GM18868 (cell line): Measurements from ENCODE around the gene CAMTA1.

Experiments used
- ATAC-seq: cut with Tn5 transposase; IDR thresholded peaks from one replicate; pipeline ENCODE4 v1.9.1; 2021; ENCODE audit warnings: mild to moderate bottlenecking, moderate library complexity; ENCODE audit not compliant: unreplicated experiment

Gene CAMTA1

GRCh38 chr1:7454052-7454815, 669.0 kb downstream of the CAMTA1 start:
- ATAC-seq: no peak

DNA sequence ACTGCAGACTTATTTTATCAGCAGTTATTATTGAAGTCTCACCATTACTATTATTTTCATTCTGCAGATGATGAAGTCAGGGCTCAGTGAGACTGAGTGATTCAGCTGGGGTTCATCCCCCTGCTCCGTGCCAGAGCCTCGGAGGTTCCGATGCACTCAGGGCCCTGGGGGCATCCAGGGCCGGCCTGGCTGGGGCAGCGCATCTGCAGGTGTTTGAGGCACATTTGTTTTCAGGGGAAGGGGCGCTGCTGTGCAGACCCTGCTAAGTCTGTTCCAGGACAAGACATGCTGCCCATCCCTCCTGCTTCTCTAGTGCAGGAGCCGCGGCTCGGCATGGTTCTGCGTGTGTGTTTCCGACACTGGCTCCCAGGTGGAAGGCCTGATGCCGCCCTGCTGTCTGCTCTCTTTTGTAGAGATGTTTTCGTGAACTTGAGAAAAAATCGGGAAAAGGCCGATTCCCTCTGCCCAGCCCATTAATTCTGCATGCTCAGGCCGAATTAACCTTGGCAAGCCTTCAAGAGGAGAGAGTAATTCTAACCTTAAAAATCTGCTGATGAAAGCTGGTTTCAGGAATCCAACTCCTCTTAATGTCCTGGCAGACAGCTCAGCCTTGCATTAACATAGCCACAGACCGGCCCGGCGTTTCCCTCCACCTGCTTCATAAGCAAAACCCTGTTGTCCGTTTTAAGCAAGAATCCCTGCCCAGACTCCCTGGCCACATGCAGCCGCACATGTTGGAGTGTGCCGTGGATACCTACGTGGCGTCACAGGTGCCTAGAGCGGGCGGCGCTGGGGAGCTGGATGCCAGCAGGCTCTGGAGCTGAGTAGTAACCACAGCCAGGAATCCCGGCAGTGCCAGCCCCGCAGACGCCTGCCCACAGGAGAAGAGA, 669.9 kb downstream of the CAMTA1 start:
- ATAC-seq: no peak

GRCh38 chr1:7455796-7456721, 670.8 kb downstream of the CAMTA1 start:
- no peak for ATAC-seq

DNA sequence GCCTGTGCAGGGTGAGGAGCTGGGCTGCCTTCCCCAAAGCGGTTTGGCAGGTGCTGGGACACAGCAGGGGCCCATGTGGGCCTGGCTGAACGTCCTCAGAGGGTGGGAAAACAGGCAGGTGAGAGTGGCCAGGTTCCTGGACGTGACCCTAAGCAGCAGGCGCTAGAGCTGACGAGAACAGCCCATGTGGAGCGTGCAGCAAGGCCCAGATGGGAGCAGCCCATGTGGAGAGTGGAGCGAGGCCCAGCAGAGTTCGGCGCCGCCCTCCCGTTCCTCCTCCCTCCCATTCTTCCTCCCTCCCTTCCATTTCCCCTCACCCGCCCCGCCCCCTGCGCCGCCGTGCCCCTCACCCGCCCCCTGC, 671.4 kb downstream of the CAMTA1 start:
- ATAC-seq: no peak

DNA sequence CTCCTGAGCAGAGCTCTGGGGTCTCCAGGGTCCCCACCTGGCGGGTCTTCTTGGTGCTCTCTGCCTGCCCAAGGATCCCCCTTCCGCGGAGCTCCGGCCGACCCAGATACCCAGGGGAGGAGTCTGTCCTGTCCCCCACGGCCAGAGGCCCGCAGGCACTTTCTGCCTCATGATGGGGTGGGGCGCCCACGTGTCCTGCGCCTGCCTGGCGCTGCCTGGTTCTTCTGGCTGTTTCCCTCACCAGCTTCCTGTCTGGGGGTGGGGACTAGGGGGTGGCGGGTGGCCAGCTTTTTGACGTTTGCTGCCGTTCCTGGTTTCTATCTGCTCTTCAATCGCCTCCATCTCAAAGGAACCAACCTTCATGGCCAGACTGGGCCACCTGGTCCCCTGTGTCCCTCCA, 672.6 kb downstream of the CAMTA1 start:
- no peak for ATAC-seq

DNA sequence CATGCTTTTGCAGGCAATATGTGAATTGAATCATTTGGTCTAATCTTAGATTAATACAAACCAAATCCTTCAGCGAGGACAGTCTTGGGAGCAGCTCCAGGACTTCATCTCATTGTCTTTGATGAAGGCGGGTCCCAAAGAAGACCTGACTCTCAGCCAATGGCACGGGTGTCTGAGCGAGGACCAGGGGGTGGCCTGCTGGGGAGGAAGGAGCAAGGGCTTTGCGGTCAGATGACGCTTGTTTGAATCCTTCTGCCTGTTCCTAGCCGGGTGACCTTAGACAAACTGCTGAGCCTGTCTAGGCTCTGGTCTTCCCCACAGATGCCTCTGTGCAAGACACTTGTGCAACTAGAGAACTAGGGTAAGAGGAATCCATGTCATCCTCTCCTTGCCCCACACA, 673.7 kb downstream of the CAMTA1 start:
- no peak for ATAC-seq

GRCh38 chr1:7459914-7460313, 674.7 kb downstream of the CAMTA1 start:
- ATAC-seq: no peak

DNA sequence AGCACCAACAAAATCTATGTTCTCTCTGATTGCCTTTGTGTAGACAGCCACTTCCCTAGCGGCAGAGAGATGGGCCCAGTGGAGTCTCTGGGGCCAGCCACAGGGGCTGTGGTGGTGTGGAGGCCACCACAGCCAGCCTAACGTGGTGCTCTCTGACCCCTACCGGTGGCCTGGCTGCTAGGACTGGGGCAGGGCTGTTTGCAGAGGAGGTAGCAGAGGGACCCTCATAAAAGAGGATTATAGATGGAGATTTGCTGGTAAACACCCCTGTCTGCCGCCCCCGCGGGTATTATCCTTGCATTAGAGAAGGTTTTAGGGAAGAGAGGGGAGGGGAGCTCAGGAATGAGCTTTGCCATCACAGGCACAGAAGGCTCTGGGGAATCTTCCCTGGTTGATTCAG, 675.6 kb downstream of the CAMTA1 start:
- no peak for ATAC-seq

GRCh38 chr1:7462617-7463016, 677.4 kb downstream of the CAMTA1 start:
- no peak for ATAC-seq

DNA sequence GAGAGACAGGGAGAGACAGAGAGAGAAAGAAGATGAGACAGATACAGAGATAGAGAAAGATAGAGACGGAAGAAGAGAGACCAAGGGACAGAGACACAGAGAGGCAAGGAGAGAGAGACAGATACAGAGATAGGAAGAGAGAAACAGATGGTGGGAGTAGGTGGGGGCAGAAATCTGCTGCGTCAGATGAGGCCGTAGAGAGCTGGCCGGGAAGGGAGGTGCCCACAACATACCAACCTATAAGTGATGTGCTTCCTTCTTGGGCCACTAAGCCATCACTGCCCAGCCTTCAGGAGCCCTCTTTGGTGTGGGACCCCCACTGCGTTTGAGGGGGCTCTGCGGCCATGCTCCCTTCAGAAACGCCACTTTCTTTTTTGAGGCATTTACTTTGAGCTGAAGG, 678.3 kb downstream of the CAMTA1 start:
- ATAC-seq: no peak

DNA sequence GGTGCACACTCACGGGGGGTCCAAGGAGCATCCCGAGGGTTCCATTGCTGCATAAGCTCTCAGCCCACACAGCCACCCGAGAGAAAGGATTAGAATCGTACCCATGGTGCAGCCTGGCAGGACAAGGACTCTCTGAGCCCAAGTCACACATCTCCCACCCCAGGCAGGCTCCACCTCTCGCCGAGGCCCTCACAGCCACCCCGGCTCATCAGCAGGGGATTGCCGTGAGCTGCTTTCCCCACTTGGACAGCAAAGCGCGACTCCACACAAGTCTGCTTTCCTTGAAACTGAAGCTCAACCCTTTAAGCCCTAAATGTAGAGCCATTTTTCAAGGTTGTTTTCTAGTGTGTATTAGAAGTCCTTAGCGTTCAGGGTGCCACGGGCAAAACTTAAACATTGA, 679.5 kb downstream of the CAMTA1 start:
- ATAC-seq: no peak

- no peak for ATAC-seq
Measured at GRCh38 chr1:7467476-7468175, 682.4 kb downstream of the CAMTA1 start.

DNA sequence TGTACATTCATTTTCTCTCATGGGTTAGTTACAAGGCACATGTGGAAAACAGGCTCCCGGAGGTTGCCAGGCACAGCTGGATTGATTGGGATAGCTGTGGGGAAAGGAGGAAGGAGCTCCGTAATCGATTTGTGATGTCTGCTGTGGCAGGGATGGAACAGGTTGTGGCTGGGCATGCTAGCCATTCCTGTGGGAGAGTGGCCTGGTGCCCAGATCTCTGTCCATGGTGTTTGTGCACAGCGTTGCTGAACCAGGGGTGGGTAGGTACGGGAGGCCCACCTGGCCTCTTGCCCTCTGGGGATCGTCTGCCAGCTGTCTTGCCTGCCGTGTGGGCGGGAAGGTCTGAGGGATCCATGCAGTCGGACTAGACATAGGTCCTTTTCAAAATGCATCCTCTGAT, 683.0 kb downstream of the CAMTA1 start:
- no peak for ATAC-seq

DNA sequence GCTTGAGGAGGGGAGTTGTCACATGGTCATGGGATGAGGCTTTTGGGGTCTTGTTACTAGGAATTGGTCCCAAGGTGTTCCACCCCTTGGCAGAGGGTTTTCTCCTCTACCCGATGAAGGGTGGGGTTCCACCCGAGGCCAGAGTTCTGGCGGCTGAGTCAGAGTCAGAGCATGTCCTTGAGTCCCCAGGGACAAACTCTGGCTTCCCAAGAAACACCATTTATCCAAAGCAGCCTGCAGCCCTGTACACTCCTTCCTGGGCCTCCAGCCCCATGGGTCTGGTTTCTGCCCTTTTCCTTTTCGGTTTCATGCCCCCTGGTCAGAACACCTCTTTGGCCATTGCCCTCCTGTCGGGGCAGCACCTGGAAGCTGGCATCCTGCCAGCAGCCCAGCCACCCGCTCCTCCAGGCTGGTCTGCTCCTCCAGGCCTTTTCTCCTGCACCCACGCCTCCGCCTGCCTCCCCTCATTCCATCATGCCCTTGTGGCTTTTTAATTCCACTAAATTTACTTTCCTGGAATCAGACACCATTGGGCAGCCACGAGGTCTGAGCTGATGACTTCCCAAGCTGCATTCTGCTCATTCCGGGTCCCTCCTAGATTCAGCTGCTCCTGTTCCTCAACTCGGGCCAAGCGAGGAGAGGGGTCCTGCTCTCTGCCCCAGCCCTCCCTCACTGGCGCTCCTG, 684.1 kb downstream of the CAMTA1 start:
- ATAC-seq: no peak

DNA sequence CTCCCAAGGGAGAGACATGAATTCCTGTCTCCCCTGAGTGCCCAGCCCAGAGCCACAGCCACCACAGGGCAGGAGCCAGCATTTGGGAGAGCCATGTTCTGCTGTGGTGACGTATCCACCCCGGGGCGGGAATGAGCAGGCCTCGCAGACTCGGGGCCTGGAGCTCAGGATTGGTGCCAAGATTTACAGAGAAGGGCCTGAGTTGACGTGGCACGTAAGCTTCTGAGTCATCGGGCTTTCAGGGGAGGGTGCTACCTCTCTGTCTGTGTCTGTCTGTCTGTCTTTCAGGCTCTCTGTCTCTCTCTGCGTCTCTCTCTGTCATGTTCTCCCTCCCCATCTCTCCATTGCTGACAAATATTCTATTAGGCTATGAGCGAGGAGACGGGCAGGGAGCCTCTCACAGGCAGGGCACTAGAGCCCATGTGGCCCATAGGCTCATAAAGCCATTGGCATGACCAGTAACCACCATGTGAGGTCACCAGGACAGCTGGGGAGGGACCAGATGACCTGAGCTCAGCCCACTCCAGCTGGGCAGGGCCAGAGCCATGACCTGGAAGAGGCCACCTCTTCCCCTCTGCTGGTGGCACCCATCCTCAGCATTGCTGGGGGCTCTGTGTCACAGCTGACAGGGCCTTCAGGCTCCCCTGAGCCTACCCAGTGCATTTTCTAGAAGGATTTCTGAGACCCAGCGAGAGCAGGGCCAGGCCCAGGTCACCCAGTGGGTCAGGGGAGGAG, 685.8 kb downstream of the CAMTA1 start:
- no peak for ATAC-seq

- no peak for ATAC-seq
Measured at GRCh38 chr1:7471836-7472235, 686.6 kb downstream of the CAMTA1 start.

GRCh38 chr1:7473223-7474142, 688.2 kb downstream of the CAMTA1 start:
- no peak for ATAC-seq

DNA sequence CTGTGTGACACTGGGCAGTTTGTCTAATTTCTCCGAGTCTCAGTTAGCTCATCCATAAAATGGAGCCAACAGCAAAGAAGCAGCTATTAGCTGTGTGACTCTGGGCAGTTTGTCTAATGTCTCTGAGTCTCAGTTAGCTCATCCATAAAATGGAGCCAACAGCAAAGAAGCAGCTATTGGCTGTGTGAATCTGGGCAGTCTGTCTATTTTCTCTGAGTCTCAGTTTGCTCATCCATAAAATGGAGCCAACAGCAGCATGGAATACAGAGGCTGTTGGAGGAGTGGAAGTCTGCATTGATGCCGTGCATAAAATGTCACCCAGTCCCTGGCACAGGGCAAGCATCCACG, 688.9 kb downstream of the CAMTA1 start:
- ATAC-seq: no peak
